ENCODE measurements around the gene MAP2K2. TPM values are rescaled to one million over a fixed set of nuclear protein-coding genes. Genes with fewer than 3 reads are reported as not detected.

Gene MAP2K2
- total RNA-seq, 4 donors from 2014 or later: 76.9 to 128 (median 93.8) TPM

GRCh38 chr19:4065430-4066175 lies 58.3 kb downstream of the MAP2K2 start:
- Histone ChIP-seq H3K4me3 (peak overlapping the region; percentile 98 to 100 (median 99)), H3K9me3 (no peaks in the 10 kb centered on the region), H3K27ac (peak overlapping the region; percentile 99 to 100 (median 99)), H3K36me3 (peaks cover 0 to 14% (median 5%) of the 10 kb centered on the region in 3 donors), H3K27me3 (no peaks in the 10 kb centered on the region), H3K4me1 (peaks cover 42 to 60% (median 48%) of the 10 kb centered on the region in 3 donors)
- intact Hi-C loops (cut with DNase I): no loop called here
- TF ChIP-seq CTCF (IDR thresholded peaks at IDR 0.05) (peak in 1 of 6 experiments; percentile 16), POLR2A (IDR thresholded peaks at IDR 0.05) (no peak)
- WGBS, 2 donors: no CpG with 5 or more reads among the region's 98 CpGs
- peak; percentile 78 for DNase-seq

GRCh38 chr19:4064496-4065260 lies 59.2 kb downstream of the MAP2K2 start:
- peaks cover 0 to 14% (median 5%) of the 10 kb centered on the region in 3 donors for H3K36me3 ChIP-seq
- 0% methylated on average over 1 of the region's 57 CpGs; no CpG with 5 or more reads in 1 of the 2 donors for WGBS, 2 donors
- no peaks in the 10 kb centered on the region for H3K27me3 ChIP-seq
- no peak for DNase-seq
- H3K4me1 ChIP-seq: peaks cover 51 to 69% (median 57%) of the 10 kb centered on the region in 3 donors
- H3K27ac ChIP-seq: peak overlapping the region; percentile 97 to 99 (median 98)
- H3K4me3 ChIP-seq: peak overlapping the region; percentile 81 to 100 (median 99)
- no peak for TF ChIP-seq CTCF (IDR thresholded peaks at IDR 0.05)
- TF ChIP-seq POLR2A (IDR thresholded peaks at IDR 0.05): peak in 1 of 4 donors; percentile 6
- no peaks in the 10 kb centered on the region for H3K9me3 ChIP-seq
- intact Hi-C loops (cut with DNase I): no loop called here

- Histone ChIP-seq H3K36me3 (peaks cover 0 to 14% (median 5%) of the 10 kb centered on the region in 3 donors), H3K27me3 (no peaks in the 10 kb centered on the region), H3K4me3 (peak overlapping the region; percentile 81 to 100 (median 99)), H3K27ac (peak overlapping the region; percentile 97 to 99 (median 98)), H3K4me1 (peaks cover 56 to 73% (median 63%) of the 10 kb centered on the region in 3 donors), H3K9me3 (no peaks in the 10 kb centered on the region)
- WGBS, 2 donors: 0 to 1% methylated on average over 10 to 12 of the region's 24 CpGs
- intact Hi-C loops (cut with DNase I): no loop called here
- no peak for TF ChIP-seq CTCF (IDR thresholded peaks at IDR 0.05)
- TF ChIP-seq POLR2A (IDR thresholded peaks at IDR 0.05): no peak
- DNase-seq: no peak
Measured at GRCh38 chr19:4064149-4064495, 59.8 kb downstream of the MAP2K2 start.

GRCh38 chr19:4063369-4064148 lies 60.4 kb downstream of the MAP2K2 start:
- no peak for DNase-seq
- intact Hi-C loops (cut with DNase I): no loop called here
- Histone ChIP-seq H3K27me3 (no peaks in the 10 kb centered on the region), H3K9me3 (no peaks in the 10 kb centered on the region), H3K36me3 (peaks cover 0 to 14% (median 5%) of the 10 kb centered on the region in 3 donors), H3K4me1 (peaks cover 60 to 73% (median 68%) of the 10 kb centered on the region in 3 donors), H3K27ac (peak overlapping the region; percentile 97 to 99 (median 98)), H3K4me3 (peak overlapping the region; percentile 81 to 100 (median 99))
- 4 to 25% methylated on average over 7 to 17 of the region's 31 CpGs for WGBS, 2 donors
- TF ChIP-seq POLR2A (IDR thresholded peaks at IDR 0.05) (peak in 1 of 4 donors; percentile 18), CTCF (IDR thresholded peaks at IDR 0.05) (peak in 2 of 6 experiments; percentile 6 to 18)

Measured in esophagus squamous epithelium (tissue), 5 donors.